NCI-H446 treated with DMSO at 0.1 percent for 48 hours (cell line): Measurements from ENCODE around the gene CCN2.

Source experiments
- DNase-seq: peaks from one replicate; lab custom pipeline; 2025; lab: John Stamatoyannopoulos, UW

Gene CCN2

GRCh38 chr6:131950767-131951575 lies at the start of gene CCN2:
Gene CCN2 (minus strand): TSS chr6:131951372. CDS start chr6:131951172, 200 bp downstream.
- DNase-seq = no peak

- DNase-seq = no peak
These were observed 49.1 kb upstream of the CCN2 start for GRCh38 chr6:132000296-132000695.

GRCh38 chr6:131999545-132000146 lies 48.5 kb upstream of the CCN2 start:
- no peak for DNase-seq

- no peak for DNase-seq
These were observed 47.2 kb upstream of the CCN2 start for GRCh38 chr6:131998255-131998982.

GRCh38 chr6:131997429-131998153 lies 46.4 kb upstream of the CCN2 start:
- no peak for DNase-seq

- no peak for DNase-seq
These were observed 44.7 kb upstream of the CCN2 start for GRCh38 chr6:131995917-131996316.

GRCh38 chr6:131992557-131992956 lies 41.4 kb upstream of the CCN2 start:
- DNase-seq = no peak

- DNase-seq = no peak
These were observed 37.9 kb upstream of the CCN2 start for GRCh38 chr6:131989036-131989435.

GRCh38 chr6:131982740-131983259 lies 31.6 kb upstream of the CCN2 start:
- DNase-seq = no peak

- no peak for DNase-seq
These were observed 30.4 kb upstream of the CCN2 start for GRCh38 chr6:131981624-131981978.

GRCh38 chr6:131980791-131981623 lies 29.8 kb upstream of the CCN2 start:
- DNase-seq = no peak

GRCh38 chr6:131980338-131980790 lies 29.2 kb upstream of the CCN2 start:
- DNase-seq = no peak

- no peak for DNase-seq
These were observed 28.6 kb upstream of the CCN2 start for GRCh38 chr6:131979515-131980337.

GRCh38 chr6:131978522-131978921 lies 27.4 kb upstream of the CCN2 start:
- no peak for DNase-seq

- no peak for DNase-seq
These were observed 25.4 kb upstream of the CCN2 start for GRCh38 chr6:131976545-131977061.

- no peak for DNase-seq
These were observed 21.6 kb upstream of the CCN2 start for GRCh38 chr6:131972741-131973140.

GRCh38 chr6:131970076-131970859 lies 19.1 kb upstream of the CCN2 start:
- DNase-seq = no peak

GRCh38 chr6:131968656-131969055 lies 17.5 kb upstream of the CCN2 start:
- DNase-seq = no peak

- no peak for DNase-seq
These were observed 16.8 kb upstream of the CCN2 start for GRCh38 chr6:131967948-131968347.
